SK-N-MC (cell line): ENCODE results near the gene DICER1.

Experiments used
- FOXP2 ChIP-seq: optimal IDR thresholded peaks from 2 replicates; pipeline ENCODE3; 2011; ENCODE audit warnings: mild to moderate bottlenecking, moderate library complexity; ENCODE audit not compliant: insufficient read depth; ENCODE audit errors: extremely low read length, control extremely low read depth
- POLR2AphosphoS5 ChIP-seq: IDR thresholded peaks from 2 replicates; pipeline ENCODE4 v1.6.1; 2012; ENCODE audit warnings: mild to moderate bottlenecking, low read depth, low read length, borderline replicate concordance

GRCh38 chr14:95144849-95145248 lies 12.5 kb downstream of the DICER1 start:
- no peak for TF ChIP-seq POLR2AphosphoS5
- TF ChIP-seq FOXP2, result no peak
